Measurements from ENCODE around the gene HCN2.

GRCh38 chr19:617551-618246, 28.0 kb downstream of the HCN2 start:
- TF ChIP-seq EZH2 (IDR thresholded peaks at IDR 0.05) (no peak), POLR2AphosphoS5 (IDR thresholded peaks at IDR 0.05; ENCODE audit: borderline replicate concordance, low read depth, low read length) (no peak), FOXP2 (optimal IDR thresholded peaks at IDR 0.05; ENCODE audit: control extremely low read depth, extremely low read length, insufficient read depth) (no peak)

Data from SK-N-MC (cell line).